IPS DF 6.9 (cell line): ENCODE results near the gene ATP6V0E2.

Experiments used
- DNase-seq: peaks from one replicate; pipeline ENCODE4 v3.0.0-alpha.2; 2013; ENCODE audit warnings: low read depth, low spot score
- H3K27ac ChIP-seq: one replicate; pipeline ENCODE4 v1.5.1; 2013; ENCODE audit warnings: low read length, control low read depth
- H3K27me3 ChIP-seq: 2 replicates; pipeline ENCODE4 v1.6.1; 2013; ENCODE audit warnings: mild to moderate bottlenecking, low read length; ENCODE audit not compliant: control insufficient read depth, insufficient read depth
- H3K36me3 ChIP-seq: 2 replicates; pipeline ENCODE4 v1.6.1; 2013; ENCODE audit warnings: low read length; ENCODE audit not compliant: control insufficient read depth, insufficient read depth
- H3K4me1 ChIP-seq: 2 replicates; pipeline ENCODE4 v1.6.1; 2013; ENCODE audit warnings: low read length; ENCODE audit not compliant: control insufficient read depth, insufficient read depth
- H3K4me3 ChIP-seq: 2 replicates; pipeline ENCODE4 v1.5.1; 2013; ENCODE audit warnings: mild to moderate bottlenecking, low read length
- H3K9me3 ChIP-seq: 2 replicates; pipeline ENCODE4 v1.6.1; 2013; ENCODE audit warnings: low read length, inconsistent platforms; ENCODE audit not compliant: control insufficient read depth, insufficient read depth
- WGBS: extraction: QIAGEN DNeasy Blood & Tissue Kit; methylation state at CpG from one replicate; pipeline ENCODE4 v1.1.7; 2013; ENCODE audit warnings: mixed read lengths, missing lambda C conversion rate; ENCODE audit not compliant: insufficient read length, insufficient coverage; 5-methylcytosine and 5-hydroxymethylcytosine counted together

The ATP6V0E2 gene

GRCh38 chr7:149864023-149864422, 9.7 kb upstream of the ATP6V0E2 start:
- no CpG with 5 or more reads among the region's 8 CpGs for WGBS
- Histone ChIP-seq H3K27me3 (no peaks in the 10 kb centered on the region), H3K27ac (no peak overlapping the region)

DNA sequence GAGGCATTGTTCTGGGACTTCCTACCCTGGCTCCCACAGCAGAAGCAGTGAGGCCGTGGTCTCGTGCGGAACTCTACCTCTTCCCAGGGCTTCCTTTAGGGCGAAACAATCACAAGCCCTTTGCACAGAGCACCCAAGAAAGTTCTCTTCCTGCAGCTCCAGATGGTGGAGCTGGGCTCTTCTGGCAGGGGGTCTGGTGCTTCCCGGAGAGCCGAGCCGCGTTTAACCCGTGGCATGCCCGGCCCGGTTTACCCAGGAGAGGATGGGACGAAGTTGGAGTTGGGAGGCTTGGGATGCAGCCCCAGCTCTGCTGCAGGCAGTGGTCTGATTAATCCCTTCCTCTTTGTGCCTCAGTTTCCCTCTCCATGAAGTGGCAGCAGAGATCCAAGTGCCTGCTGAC, 9.0 kb upstream of the ATP6V0E2 start:
- Histone ChIP-seq H3K27ac (no peak overlapping the region), H3K4me1 (no peaks in the 10 kb centered on the region), H3K27me3 (no peaks in the 10 kb centered on the region), H3K9me3 (no peaks in the 10 kb centered on the region), H3K36me3 (no peaks in the 10 kb centered on the region), H3K4me3 (no peak overlapping the region)
- no peak for DNase-seq
- WGBS, result no CpG with 5 or more reads among the region's 12 CpGs

More at GRCh38 chr7:149864023-149864422, 9.7 kb upstream of the ATP6V0E2 start:
- no peak overlapping the region for H3K4me3 ChIP-seq
- no peaks in the 10 kb centered on the region for H3K36me3 ChIP-seq
- no peak for DNase-seq
- H3K9me3 ChIP-seq, result no peaks in the 10 kb centered on the region
- H3K4me1 ChIP-seq, result no peaks in the 10 kb centered on the region

GRCh38 chr7:149865437-149865836, 8.3 kb upstream of the ATP6V0E2 start:
- H3K4me3 ChIP-seq, result no peak overlapping the region

DNA sequence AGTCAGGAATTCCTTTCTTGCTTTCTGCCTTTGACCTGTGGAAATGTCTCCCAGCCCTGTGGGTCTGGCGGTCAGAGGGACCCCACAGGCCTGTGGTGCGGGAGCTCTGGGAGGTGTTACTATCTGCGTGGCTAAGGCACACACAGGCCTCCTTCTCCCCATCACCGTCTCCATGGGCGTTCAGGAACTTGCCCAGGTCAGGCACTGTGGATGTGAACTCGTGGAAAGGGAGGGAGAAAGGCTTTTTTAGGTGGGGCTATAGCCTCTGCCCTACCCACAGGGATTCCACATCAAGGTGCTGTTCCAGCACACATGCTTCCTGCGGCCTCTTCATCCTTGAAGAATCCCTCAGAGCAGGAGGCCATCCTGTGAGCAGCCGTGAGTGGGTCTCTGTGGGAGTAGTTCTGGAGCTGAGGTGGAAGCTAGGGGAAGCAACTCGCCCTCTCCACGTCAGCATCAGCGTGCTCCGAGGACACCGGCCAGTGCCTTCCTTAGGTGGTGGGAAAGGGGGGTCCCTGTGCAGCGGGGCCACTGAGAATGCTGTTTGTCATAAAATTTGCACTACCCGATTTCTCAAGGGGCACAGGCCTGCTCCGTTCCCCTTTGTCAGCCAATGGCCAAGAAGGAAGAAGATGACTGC, 7.5 kb upstream of the ATP6V0E2 start:
- WGBS, result no CpG with 5 or more reads among the region's 16 CpGs
- Histone ChIP-seq H3K4me3 (no peak overlapping the region), H3K4me1 (no peaks in the 10 kb centered on the region), H3K9me3 (no peaks in the 10 kb centered on the region), H3K27me3 (no peaks in the 10 kb centered on the region), H3K36me3 (no peaks in the 10 kb centered on the region), H3K27ac (no peak overlapping the region)
- no peak for DNase-seq

More at GRCh38 chr7:149865437-149865836, 8.3 kb upstream of the ATP6V0E2 start:
- H3K9me3 ChIP-seq, result no peaks in the 10 kb centered on the region
- WGBS, result no CpG with 5 or more reads among the region's 7 CpGs
- no peaks in the 10 kb centered on the region for H3K36me3 ChIP-seq
- no peak overlapping the region for H3K27ac ChIP-seq
- no peaks in the 10 kb centered on the region for H3K27me3 ChIP-seq
- H3K4me1 ChIP-seq, result no peaks in the 10 kb centered on the region
- DNase-seq, result no peak

- no peaks in the 10 kb centered on the region for H3K9me3 ChIP-seq
- H3K4me1 ChIP-seq, result no peaks in the 10 kb centered on the region
- WGBS, result no CpG with 5 or more reads among the region's 11 CpGs
- no peaks in the 10 kb centered on the region for H3K27me3 ChIP-seq
- DNase-seq, result no peak
- no peaks in the 10 kb centered on the region for H3K36me3 ChIP-seq
- no peak overlapping the region for H3K27ac ChIP-seq
- no peak overlapping the region for H3K4me3 ChIP-seq
Observed at GRCh38 chr7:149866779-149867447, 6.9 kb upstream of the ATP6V0E2 start.

- Histone ChIP-seq H3K4me1 (peaks cover 2% of the 10 kb centered on the region; the same call in 1 of the 2 replicates), H3K27ac (no peak overlapping the region), H3K9me3 (no peaks in the 10 kb centered on the region), H3K36me3 (no peaks in the 10 kb centered on the region), H3K27me3 (no peaks in the 10 kb centered on the region; the same call in 1 of the 2 replicates), H3K4me3 (no peak overlapping the region)
- no peak for DNase-seq
- no CpG with 5 or more reads among the region's 25 CpGs for WGBS
Observed at GRCh38 chr7:149867762-149868622, 5.8 kb upstream of the ATP6V0E2 start.

DNA sequence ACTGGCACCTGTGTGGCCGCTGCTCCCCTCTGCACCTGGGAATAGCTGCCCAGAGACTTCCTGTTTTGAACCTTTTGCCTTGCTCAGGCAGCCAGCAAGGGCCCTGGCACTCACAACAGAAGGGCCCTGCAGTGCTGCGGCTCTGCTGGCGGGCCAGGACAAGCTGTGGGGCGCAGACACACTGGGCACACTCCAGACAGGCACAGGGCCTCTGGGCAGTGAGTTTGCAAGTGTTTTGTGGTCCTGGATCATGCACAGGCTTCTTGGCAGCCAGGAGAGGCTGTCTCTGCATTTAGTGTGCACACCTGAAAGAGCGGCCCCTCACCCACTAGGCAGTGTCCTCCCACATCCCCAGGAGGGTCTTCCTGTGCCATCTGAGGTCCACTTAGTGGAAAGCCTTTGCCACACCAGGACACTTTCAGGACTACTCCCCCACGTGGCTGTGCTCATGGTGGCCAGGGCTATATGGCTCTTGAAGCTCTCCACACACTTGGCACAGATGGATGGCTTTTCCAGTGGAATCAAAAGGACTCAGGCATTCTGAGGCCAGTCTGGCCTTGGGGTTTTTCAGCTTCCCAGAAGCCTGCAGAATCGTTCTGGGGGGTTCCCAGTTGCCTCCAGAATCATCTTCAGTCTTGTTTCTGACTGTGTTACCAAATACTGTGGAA, 5.0 kb upstream of the ATP6V0E2 start:
- Histone ChIP-seq H3K27me3 (no peaks in the 10 kb centered on the region; the same call in 1 of the 2 replicates), H3K27ac (no peak overlapping the region)
- no peak for DNase-seq

DNA sequence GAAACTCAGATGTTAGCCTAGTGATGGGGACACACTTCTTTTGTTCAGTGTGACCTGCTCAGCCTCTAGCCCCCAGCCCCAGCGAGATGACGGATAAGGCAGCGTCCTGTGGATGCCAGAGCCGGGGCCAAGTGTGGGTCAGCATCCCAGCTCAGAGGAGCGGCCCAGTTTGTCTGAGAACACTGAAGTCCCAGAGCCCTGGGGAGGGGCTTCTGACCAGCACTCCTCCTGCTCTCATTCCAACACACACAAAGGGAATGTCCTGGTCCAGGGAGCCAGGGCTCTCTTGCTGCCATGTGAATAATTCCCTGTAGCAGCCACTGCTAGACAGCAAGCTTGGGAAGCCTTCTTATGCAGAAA, 4.5 kb upstream of the ATP6V0E2 start:
- DNase-seq, result no peak

More for the DNA sequence above, 5.0 kb upstream of the ATP6V0E2 start:
- Histone ChIP-seq H3K4me1 (peaks cover 2% of the 10 kb centered on the region; the same call in 1 of the 2 replicates), H3K36me3 (no peaks in the 10 kb centered on the region), H3K9me3 (no peaks in the 10 kb centered on the region), H3K4me3 (no peak overlapping the region)
- no CpG with 5 or more reads among the region's 7 CpGs for WGBS

GRCh38 chr7:149869867-149870266, 3.9 kb upstream of the ATP6V0E2 start:
- WGBS, result no CpG with 5 or more reads among the region's 6 CpGs
- Histone ChIP-seq H3K36me3 (no peaks in the 10 kb centered on the region), H3K27ac (no peak overlapping the region), H3K27me3 (peaks cover 7% of the 10 kb centered on the region; the same call in 1 of the 2 replicates), H3K9me3 (no peaks in the 10 kb centered on the region), H3K4me3 (no peak overlapping the region), H3K4me1 (peaks cover 2% of the 10 kb centered on the region; the same call in 1 of the 2 replicates)
- DNase-seq, result no peak

More for the DNA sequence above, 4.5 kb upstream of the ATP6V0E2 start:
- no peak overlapping the region for H3K27ac ChIP-seq
- no CpG with 5 or more reads among the region's 5 CpGs for WGBS
- peaks cover under 1% of the 10 kb centered on the region; the same call in 1 of the 2 replicates for H3K27me3 ChIP-seq
- no peak overlapping the region for H3K4me3 ChIP-seq
- no peaks in the 10 kb centered on the region for H3K36me3 ChIP-seq
- H3K9me3 ChIP-seq, result no peaks in the 10 kb centered on the region
- H3K4me1 ChIP-seq, result peaks cover 2% of the 10 kb centered on the region; the same call in 1 of the 2 replicates

- no peak overlapping the region for H3K4me3 ChIP-seq
- no peak for DNase-seq
- H3K27me3 ChIP-seq, result peaks cover 7% of the 10 kb centered on the region; the same call in 1 of the 2 replicates
- peaks cover 2% of the 10 kb centered on the region; the same call in 1 of the 2 replicates for H3K4me1 ChIP-seq
- H3K27ac ChIP-seq, result no peak overlapping the region
- no peaks in the 10 kb centered on the region for H3K36me3 ChIP-seq
- no peaks in the 10 kb centered on the region for H3K9me3 ChIP-seq
- WGBS, result no CpG with 5 or more reads among the region's 3 CpGs
Observed at GRCh38 chr7:149870274-149870673, 3.5 kb upstream of the ATP6V0E2 start.
